DMS153 treated with DMSO at 0.1 percent for 48 hours (cell line): ENCODE measurements around the gene KLF16.

Source experiments
- DNase-seq: peaks from one replicate; lab custom pipeline; 2025; ENCODE audit not compliant: unreplicated experiment; lab: John Stamatoyannopoulos, UW

KLF16 gene

GRCh38 chr19:1856345-1856697, 7.1 kb downstream of the KLF16 start:
- no peak for DNase-seq

DNA sequence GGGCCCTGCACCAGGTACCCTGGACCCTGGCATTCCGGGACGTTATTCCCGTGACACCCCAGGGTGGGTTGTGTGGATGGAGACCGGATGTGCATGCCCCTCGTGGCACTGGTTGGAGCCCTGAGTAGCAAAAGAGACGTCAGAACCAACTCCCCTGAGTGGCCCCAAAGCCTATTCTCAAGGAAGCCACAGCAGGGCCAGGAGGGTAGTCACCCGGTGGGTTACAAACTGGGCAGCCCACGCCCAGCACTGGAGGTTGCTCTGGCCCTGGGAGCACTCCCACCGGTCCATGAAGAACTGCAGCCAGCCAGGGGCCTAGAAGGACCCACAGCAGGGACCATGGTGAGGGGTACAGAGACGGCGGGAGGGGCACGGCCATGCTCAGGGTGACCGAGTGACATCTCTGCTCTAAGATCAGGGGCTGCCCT, 7.5 kb downstream of the KLF16 start:
- DNase-seq: no peak

- peak; percentile 24 for DNase-seq
These were observed 8.1 kb downstream of the KLF16 start for GRCh38 chr19:1855040-1855827.

DNA sequence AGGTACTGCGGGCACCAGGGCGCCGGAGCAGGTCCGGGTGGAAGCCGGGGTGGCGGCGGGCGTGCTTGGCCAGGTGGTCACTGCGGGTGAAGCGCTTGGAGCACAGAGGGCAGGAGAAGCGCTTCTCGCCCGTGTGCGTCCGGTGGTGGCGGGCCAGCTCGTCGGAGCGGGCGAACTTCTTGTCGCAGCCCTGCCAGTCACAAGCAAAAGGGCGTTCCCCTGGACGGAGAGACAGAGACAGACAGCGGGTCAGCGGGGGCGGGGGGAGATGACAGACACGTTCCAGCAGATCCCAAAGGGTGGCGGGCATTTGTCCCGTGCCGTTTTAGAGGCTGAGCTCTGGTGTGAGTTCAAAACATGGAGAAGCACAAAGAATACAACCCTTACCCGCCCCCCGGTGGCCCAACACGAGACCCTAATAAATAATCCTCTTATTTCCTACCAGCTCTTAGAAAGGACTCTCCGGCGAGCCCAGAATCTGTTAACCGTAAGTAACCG, 8.8 kb downstream of the KLF16 start:
- no peak for DNase-seq

- DNase-seq: no peak
These were observed 9.3 kb downstream of the KLF16 start for GRCh38 chr19:1854039-1854541.

DNA sequence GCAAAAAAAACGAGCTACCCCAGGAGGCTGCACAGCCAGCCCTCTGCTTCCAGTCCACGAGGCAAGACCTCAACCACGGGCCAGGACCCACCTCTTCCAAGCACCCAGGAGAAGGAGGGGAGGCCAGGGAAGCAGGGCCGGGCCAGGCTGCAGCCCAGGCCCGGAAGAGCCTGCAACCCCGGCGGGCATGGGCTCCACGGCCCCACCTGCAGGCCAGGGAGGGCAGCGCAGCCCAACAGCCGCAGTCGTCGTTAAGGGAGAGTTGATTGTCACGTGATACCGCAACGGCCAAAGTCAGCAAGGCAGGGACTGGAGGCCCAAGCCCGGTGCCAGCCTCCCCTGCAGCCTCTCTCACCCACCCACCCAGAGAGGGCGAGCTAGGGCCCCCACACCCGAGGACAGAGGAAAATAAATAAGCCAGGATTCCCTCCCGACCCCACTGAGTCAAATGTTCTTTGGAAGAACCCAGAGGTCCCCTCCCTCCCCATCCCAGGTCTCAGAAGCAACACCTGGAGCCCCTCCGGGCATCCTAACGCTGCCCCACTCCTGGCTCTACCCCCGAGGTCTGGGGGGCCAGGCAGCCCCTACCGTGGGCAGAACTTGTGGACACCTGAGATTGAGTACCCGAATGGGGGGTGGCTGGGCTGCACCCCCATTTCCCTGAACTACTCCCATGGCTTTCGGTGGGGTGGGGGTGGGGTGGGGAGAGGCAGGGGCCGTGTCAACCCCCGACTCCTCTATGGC, 9.9 kb downstream of the KLF16 start:
- no peak for DNase-seq

DNA sequence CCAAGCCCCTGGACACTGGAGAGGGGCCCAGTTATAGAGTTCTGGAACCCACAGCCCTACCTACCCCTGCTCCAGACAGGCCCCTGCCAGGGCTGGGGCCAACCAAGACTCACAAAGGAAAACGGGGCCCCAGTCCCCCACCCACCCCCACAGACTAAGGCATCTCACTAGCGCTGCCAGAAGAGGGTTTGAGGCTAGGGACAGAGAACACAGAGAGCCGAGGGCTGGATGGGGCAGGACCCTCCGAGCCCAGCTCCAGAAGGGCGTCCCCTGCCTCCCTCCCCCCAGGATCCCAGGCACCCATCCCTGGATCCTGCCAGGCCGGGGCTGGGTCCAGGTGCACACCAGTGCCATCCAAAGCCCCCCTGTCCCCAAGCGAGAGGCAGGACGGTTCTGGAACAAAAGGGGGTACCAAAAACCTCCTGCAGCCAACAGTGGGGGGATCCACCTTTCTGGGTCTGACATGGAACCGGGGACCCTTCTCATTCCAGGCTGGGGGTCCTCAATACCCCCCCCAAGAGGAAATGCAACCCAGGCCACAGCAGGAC, 10.7 kb downstream of the KLF16 start:
- DNase-seq: no peak

DNA sequence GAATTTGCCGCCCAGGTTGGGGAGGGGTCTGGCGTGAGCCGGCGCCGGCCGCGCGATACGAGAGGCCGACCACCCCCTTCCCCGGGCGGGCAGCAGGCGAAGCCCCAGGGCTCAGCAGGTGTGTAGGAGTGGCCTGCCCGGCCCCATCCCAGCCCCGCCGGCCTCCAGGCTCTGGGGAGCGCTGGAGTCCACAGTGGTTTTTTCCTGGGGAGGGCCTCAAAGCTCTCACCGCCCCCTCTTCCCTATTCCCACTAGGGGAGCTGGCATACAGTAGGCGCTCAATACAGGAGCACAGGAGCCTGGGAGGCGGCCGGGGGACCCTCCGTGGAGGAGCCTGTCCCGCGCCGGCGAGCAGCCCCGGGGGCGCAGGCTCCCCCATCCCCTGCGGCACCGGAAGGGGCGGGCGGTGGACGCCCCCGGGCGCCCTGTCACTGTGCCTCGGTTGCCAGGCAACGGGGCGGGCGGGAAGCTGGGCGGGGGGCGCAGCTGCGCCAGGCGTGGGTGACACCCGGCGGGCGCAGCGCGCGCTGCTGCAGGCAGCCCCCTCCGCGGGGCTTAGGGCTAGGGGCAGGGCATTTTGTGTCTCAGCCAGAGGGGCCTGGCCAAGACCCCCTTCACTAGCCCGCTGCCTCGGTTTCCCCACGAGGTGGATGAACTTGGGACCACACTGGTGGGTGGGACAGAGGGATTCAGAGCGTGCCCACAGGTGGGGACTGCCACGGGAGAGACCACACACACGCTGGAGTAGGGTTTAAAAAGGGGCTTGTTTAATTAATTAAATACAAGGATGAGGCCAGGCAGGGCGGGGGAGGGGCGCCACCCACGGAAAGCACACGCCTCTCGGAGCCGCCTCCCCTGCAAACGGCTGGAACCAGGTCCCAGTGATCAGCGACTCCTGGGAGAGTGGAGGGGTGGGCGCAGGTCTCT, 11.5 kb downstream of the KLF16 start:
- no peak for DNase-seq

DNA sequence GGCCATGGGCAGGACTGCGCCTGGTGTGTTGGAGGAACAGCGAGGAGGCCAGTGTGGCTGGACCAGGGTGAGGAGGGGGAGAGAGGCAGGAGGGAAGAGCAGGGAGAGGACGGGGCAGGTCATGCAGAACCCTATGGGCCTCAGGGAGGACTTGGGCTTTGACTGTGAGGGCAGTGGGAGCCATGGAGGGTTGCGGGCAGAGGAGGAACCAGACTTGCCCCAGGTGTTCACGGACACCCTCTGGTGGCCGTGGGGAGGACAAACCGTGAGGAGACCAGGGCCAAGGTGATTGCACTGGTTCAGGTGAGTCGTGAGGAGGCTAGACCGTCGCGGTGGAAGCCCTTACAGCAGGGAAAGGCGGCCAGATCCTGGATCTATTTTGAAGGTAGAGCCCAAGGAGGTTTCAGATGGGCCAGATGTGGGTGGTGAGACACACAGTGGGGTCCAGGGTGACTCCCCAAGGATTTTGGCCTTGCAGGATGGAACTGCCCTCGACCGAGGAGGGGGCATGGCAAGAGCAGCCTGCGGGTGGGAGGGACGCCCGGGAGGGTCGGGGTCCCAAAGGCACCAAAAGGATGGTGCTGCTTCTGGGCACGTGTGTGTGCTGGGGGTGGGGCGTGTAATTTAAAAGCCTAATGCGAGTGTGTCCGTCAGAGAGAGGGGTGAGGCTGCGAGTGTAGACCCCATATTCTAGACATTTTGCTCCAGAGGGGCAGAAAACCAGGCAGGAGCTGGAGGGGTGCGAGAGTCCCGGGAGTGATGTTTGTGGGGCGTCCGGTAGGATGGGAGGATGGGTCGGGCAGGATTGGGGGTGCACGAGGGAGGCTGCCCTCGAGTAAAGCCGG, 12.3 kb downstream of the KLF16 start:
- DNase-seq: no peak

DNA sequence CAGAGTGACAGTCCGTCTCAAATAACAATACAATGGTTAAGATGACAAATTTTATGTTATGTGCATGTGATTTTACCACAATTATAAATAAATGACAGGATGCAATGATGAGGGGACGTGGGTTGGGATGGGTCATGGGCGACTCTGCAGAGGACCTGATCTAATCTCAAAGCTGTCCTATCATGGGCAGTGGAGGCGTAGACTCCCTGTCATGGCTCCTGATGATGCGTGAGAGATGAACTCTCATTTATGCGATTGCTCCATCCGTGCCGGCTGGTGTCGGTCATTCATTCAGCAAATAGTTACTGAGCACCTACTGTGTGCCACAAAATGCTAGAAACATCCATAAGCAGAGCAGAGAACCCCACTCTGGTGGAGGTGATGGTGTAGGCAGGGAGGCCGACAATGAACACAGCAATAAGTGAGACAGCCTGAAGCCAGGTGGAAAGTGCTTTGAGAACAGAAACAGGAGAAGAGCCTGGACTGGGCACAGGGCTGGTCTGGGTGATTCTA, 13.4 kb downstream of the KLF16 start:
- no peak for DNase-seq

DNA sequence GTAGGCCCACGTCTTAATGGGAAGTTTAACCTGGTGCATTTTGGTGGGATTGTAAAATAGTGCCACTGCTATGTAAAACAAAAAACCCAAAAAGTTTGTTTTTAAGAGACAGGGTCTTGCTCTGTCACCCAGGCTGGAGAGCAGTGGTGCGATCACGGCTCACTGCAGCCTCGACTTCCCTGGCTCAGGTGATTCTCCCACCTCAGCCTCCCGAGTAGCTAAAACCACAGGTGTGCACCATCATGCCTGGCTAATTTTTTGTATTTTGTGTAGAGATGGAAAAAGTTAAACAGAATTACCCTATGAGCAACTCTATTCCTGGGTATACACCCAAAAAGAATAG, 14.3 kb downstream of the KLF16 start:
- no peak for DNase-seq

- peak; percentile 56 for DNase-seq
These were observed 14.8 kb downstream of the KLF16 start, which contains the start of gene REXO1 for GRCh38 chr19:1848399-1849131. Gene REXO1 (minus strand): TSS chr19:1848483. CDS start chr19:1848358, 125 bp downstream.

DNA sequence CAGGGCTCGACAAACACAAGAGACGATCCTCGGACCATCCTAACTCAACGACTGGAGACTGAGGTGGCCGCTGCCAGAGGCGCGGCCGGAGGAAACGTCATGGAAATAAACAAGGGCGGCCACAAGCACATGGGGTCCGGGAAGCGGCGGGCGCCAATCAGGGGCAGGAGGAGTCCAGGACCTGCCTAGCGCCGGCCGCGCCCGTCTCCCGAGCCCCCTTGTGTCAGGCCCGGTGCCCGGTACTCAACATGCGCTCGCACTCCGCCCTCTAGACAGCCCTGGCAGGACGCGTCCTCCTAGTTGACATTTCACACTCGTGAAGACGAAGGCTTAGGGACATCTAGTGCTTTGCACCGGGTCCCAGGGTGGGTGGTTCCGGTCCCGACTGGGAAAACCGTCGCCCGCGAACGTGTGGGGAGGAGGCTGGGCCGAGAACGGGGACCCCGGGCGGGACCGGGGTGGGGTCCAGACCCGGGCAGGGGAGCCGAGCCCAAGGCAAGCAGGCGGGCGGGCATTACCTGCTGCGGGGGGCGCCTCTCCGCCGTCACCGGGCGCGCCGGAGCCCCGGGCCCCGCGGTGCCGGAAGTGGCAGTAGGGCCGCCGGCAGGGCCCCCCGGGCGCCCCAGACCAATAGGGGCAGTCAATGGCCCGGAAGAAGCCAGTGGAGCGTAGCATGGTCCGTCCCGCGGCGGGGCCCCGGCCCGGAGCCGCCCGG, 15.5 kb downstream of the KLF16 start:
- no peak for DNase-seq

DNA sequence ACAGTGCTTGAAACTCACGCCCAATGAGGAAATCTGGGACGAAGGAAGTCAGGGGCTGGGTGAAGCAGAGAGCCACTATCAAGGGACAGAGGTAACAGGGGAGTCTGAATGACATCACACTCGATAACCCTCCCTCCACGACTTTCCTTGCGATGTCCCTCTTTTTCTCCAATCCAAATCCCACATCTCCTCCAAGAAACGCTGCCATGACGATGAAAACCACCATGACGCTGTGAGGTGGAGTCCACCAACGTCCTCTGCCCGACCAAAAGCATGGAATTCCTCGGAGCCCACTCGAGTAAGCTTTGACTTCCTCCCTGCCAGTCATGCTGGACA, 16.1 kb downstream of the KLF16 start:
- DNase-seq: no peak

GRCh38 chr19:1846517-1847204, 16.7 kb downstream of the KLF16 start:
- DNase-seq: no peak

DNA sequence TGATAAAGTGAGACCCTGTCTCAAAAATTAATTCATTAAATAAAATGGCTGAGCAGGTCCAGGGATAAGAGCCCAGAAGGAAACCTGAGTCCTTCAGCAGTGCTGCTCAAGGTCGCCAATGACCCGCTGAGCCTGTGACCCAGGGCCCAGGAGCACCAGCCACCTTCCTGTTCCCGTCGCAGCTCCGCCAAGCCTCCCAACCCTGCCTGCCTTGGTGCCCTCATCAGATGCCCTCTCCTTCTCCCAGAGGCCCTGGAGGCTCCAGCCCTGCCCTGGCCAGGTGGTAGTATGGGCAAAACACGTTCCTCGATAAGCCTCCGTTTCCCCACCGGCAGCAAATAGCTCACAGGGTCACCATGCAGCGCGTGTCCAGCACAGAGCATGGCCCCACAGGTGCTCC, 17.7 kb downstream of the KLF16 start:
- no peak for DNase-seq

DNA sequence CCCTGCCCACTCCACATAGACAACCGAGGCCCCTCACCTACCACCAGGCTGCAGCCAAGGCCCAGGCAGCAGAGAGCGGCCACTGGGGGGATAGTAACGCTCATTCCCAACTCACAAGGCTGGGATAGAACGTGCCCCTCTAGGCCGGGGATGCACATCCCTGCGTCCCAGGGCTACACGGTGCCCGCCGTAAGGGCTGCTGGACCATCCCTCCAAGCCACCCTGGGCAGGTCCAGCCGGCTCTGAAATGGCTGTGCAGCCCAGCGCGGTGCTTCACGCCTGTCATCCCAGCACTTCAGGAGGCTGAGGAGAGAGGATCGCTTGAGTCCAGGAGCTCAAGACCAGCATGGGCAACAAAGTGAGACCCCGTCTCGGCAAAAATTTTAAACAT, 18.3 kb downstream of the KLF16 start:
- DNase-seq: no peak

- no peak for DNase-seq
These were observed 18.8 kb downstream of the KLF16 start for GRCh38 chr19:1844513-1845124.
